Activated T-helper 9 cell treated with anti-CD3 and anti-CD28 coated beads, Interleukin-2, amount 50 U/mL, for 16 hours (primary cell): Measurements from ENCODE around the gene ARHGEF17.

Experiments used
- DNase-seq: peaks from one replicate; pipeline ENCODE4 v3.0.0-alpha.2; 2020; ENCODE audit warnings: low read depth

Gene ARHGEF17

DNA sequence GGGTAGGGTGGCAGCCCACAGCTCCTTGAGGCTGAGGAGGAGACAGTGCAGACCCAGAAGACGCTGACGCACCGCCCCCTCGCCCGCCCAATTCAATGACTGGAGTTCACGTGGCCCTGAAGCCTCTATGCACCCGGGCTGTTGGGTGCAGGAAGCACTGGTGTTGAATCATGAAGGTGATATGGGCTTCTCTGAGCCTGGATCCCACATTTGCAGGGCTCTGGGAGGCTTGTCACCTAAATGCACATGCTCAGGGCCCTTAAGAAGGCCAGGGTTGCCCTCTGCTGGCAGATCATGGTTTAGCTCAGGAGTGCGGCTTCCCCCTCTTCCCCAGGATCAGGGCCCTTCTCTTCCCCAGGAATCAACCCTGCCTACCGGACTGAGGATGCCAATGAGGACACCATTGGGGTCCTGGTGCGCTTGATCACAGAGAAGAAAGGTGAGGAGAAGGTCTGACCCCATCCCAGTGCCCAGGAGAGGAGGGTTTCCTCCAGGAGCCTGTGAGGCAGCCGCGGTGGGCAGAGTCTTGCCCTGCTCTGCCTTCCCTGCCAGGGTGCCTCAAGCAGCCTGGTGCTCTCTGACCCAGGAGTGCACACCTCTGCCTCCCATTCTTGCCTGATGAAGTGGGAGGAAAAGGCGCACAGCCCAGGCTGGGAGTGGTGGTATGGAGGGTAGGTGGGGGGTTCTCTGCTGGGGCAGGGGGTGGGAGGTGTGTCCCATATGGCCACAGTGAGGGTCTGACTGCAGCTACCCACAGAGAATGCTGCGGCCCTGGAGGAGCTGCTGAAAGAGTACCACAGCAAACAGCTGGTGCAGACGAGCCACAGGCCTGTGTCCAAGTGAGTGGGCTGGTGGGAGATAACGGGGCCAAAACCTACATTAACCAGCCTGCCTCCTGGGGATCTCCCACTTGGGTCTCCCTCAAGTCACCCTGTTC is 85.7 kb downstream of the ARHGEF17 start:
- DNase-seq, result peak; percentile 34

DNA sequence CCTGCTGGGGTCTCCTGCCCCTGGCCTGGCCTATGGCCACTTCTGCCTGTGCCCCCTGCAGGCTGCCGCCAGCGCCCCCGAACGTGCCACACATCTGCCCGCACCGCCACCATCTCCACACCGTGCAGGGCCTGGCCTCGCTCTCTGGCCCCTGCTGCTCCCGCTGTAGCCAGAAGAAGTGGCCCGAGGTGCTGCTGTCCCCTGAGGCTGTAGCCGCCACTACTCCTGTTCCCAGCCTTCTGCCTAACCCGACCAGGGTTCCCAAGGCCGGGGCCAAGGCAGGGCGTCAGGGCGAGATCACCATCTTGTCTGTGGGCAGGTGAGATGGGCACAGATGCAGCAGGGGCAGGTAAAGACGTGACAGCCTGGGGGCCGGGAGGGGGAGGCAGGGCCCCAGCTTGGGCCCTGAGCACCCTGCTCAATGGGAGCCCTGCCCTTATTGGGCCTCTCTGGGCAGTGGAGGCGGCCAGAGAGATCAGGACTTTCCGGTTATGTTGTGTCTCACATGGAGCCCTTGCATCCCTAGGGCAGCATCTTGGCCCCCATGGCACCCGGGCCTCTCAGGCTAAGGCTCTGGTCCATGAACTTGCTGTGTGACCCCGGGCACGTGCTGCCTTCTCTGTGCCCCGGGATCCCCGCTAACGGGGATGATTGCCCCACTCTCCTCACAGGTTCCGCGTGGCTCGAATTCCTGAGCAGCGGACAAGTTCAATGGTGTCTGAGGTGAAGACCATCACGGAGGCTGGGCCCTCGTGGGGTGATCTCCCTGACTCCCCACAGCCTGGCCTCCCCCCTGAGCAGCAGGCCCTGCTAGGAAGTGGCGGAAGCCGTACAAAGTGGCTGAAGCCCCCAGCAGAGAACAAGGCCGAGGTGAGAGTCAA is 86.6 kb downstream of the ARHGEF17 start:
- DNase-seq, result no peak

DNA sequence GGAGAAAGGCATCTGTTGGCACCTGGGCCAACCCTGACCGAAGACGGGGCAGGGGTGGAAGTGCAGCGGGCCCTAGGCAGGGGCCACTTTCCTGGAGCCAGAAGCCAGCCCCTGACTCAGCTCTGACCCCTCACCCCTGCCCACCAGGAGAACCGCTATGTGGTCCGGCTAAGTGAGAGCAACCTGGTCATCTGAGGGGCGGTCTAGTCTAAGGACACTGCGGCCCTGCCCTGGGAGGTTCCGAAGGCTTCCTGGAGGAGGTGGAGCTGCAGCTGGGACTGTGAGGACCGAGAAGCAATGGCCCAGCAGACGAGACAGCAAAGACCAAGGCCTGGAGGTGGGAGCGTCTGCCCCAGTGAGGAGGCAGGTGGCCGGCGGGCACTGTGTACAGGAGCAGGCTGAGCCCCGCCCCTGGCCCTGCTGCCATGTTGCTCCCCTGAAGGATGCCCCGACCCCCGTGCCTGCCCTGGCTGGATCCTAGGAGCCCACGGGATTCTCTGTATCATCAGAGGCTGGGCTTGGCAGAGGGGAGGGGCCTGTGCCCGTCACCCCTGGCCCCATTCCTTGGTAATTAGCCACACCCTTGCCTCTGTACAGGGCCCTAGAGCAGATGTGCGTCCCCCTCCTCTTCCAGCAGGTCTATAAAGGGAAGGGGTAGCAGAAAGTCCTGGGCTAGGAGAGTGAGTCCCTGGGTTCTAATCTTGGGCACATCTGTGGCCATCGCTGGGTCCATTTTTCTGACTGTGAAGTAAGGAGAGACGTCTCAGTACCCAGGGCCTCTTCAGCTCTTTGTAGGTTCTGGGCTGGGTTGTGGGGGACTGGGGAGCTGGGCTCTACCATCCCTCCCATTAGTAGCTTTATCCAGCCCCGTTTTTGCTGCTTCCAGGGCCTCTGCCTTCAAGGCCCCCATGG is 87.5 kb downstream of the ARHGEF17 start:
- no peak for DNase-seq

DNA sequence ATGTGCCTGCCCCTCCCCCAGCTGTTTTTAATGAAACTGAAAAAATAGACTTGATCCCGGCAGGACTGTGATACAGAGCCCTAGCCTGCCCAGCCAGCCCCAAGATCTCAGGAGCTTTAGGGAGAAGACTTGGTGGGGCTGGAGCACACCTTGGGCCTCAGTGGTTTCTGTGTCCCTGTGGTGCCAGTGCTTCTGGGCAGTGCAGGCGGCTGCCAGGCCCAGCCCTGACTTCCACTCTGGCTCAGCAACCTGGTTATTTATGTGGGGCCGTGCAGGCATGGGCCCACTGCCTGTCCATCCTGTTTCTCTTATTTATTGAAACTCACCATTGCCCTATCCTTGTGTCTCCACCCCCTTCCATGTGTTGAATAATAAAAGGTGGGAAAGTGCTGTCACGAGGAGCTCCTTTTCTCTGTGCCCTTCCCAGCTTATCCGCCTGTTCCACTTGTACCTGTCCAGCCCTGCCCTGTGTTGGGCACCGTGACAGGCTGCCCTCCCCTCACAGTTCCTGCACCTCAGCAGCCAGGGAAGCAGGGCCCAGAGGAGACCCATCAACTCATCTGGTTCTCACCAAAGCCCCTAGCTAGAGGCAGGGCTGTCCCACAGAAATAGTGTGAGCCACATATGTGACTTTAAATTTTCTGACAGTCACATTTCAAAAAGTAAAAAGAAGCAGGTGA is 88.3 kb downstream of the ARHGEF17 start:
- DNase-seq, result no peak

DNA sequence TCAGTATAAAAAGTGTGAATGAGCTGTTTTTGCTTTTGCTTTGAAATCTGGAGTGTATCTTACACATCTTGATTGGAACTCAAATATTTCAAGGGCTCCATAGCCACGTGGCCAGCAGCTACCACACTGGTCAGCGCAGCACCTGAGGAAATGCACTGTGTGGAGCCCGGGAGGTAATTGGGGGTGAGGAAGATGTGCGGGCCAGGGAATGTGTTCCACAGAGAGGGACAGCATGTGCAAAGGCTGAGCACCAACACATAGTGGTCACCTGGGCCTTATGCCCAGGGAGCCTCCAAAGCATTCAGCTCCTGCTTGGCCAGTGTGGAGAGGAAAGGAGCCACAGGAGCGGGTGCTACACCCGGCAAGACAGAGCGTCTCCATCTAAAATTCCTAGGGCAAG is 88.9 kb downstream of the ARHGEF17 start:
- DNase-seq, result no peak

DNA sequence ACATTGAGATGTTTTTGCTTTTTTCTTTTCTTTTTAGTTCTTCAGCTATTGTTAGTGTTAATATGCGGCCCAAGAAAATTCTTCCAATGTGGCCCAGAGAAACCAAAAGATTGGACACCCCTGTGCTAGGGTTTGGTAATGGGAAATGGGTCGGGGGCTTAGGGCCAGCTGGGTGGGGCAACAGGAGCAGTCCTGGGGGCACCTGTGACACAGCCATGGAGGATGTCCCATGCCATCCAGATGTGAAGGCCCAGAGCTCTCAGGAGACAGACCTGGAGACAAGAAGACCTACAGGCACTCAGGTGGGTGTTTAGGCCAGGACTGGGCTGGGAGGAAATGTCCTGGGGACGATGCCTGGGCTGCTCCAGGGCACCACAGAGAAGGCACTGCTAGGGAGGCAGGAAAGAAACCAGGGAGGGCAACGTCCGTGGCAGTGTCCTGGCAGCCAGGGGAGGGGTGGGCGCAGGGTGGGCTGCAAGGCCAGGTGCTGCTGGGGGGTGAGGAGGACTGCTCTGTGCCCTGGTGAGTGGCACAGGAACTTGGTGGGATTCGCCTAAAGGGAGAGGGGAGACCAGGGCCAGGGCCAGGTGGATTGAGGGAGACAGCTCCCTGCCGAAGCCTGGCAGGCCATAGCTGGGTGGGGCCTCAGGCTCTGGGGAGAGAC is 89.5 kb downstream of the ARHGEF17 start:
- DNase-seq, result no peak

DNA sequence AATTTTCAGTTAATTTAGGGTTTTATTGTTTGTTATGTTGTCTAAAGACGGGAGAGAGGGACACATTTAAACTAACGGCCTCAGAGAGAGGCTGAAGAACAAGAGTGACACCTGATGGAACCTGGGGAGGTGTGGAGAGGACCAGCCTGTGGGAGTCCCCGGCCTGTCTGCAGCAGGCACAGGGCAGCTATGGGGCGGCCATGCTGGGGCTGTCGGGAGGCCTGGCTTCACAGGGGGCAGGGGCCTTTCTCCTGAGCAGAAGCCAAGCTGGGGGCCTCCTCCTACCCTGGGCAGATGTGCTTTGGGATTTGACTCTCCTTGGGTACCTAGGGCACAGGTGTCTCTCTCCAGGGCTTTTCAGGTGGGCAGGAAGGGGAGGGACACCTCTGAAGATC is 90.1 kb downstream of the ARHGEF17 start:
- DNase-seq, result no peak

DNA sequence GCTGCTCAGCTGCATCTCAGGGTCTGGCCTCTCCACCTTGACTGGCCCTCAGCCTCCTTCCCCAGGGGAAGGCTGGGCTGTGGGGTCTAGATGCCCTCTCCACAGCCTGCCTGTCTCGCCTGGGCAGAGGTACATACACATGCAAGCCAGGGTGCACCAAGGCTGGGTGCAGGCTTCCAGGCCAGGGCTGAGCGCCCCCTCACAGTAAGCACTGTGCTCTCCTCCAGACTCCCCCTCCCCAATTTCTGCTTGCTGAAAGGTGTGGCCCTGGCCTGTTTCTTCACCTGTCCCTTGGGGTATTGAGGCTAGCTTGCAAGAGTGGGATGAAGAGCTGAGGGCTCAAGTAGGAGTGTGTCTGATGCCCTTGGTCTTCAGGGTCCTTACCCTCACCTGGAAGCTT is 90.6 kb downstream of the ARHGEF17 start:
- DNase-seq, result no peak

DNA sequence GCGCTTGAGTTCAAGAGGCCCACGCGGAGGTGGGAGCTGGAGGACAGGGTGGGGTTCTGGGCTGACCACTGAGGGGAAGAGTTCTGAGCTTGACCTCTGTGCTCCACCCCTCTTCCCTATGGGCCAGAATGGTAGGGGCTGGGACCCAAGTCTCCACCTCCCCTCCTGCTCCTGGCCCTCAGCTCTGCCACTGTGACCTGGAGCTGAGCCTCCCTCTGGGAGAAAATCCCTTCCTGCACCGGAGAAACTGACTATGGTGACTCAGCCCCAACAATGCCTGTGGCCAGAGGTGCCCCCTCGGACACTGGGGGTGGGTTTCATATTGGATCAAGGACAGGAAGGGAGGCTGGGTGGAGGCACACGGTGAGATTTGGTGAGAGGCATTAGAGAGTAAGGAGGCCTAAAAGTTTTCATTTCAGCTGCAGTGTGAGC is 91.1 kb downstream of the ARHGEF17 start:
- no peak for DNase-seq

DNA sequence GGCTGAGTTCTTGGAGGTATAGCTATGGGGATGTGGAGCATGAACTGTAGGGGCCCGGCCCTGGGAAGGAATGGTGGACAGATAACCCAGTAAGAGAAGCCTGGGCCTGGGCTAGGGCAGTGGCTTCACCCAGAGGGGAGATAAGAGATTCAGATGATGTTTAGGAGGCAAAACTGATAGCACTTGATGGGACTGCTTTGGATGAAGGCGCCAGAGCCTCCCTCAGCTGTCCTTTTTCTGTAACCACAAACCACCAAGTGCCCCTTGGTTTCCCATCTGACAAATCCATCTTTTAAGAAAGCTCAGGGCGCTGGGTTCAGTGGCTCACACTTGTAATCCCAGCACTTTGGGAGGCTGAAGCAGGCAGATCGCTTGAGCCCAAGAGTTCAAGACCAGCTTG is 91.6 kb downstream of the ARHGEF17 start:
- DNase-seq, result no peak

DNA sequence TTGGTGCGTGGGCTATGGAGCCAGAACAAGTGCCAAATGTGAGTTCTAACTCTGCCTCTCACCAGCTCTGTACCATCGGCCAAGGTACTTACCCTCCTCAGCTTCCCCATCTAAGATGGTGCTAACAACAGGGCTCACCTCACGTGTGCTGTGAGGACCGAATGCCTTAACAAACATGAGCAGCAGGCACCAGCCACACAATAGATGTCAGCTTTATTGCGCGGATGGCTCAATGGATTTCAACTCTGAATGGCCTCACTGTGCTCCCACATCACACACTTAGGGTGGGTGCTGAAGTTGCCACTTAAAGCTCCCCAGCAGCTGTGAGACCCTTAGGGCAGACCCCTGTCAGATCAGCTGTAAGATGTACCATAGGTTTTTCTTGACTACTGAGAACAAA is 92.2 kb downstream of the ARHGEF17 start:
- DNase-seq, result no peak

DNA sequence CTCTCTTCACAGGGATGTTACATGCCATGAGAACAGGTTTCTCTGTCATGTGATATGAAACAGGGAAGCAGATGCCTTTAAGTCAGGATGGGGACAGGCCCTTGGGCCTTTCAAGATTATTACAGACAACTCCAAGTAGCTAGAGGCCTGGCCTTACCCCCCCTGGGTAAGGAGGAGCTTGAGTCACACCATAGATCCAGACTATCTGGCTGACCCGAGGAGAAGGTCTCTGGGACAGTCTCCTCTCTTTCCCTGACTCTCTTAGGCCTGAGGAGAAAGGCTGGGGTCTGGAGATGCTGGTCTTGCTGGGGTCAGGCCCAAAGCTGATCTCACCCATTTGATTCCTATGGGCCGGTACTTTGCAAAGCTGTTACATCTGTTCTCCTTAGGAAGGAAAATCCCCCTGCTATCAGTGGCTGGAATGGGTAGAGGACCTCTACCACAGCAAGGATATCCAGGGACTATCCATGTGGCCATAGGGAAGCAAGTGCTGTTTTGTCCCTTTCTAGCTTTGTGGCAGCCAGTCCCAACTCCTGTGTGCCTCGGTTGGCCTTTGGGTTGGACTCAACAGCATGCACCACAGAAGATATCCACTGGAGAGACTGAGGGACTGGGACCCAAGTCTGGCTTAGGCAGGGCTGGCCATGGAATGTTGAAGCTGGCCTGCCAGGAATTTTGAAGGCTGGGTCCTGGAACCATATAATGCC is 93.3 kb downstream of the ARHGEF17 start:
- DNase-seq, result no peak

DNA sequence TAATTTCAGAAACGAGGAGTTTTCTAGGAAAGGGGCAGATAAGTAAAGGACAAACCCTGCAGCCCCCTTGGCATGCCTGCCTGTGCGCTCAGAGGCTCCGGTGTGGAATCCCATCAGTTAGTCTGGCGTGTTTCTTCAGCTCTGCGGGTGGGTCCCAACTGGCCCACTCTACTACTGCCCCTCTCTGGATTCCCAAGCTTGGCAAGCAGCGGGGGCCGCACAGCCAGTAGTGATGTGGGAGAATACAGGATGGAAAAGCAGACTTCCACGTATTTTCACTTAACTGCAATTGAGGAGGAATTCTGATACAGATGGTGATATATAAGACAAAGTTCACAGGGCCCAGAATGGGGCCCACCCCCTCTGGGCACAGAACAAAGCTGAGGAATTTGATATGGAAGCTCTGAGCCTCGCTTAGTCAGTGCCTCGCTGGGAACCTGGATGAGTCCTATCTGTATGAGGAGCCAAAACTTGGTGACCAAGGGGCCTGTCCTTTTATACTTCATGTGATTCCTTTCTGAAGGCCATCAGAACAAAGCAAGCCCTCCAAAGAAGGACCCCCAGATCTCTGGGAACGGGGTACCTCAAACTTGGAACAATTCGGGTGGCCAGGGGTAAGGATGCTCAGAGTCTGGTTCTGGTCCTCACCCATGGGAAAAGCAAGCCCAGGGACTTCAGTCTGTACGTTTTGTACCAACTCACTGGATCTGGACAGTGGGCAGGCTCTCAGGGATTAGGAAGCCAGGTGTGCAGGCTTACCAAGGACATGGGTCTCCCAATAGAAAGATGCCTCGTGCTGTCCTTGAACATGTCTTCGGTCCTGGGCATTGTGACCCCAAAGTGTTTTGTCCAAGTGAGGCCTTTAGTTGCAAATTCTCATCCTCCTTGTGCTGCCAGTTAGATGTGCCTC is 94.1 kb downstream of the ARHGEF17 start:
- no peak for DNase-seq

DNA sequence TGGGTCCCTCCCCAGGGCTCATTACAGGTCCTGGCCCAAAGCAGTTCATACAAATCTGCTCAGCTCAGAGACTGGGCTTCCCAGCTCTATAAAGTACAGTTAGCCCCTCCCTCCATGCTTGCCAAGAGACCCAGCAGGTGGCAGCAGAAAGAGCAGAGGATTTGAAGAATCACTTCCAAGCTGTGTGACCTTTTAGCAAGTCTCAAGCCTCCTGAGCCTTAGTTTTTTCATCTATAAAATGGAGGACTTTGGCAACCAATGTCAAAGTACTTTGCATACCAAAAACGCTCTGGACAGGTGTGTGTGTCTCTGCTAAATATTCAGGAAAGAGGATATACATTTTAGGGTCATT is 94.7 kb downstream of the ARHGEF17 start:
- DNase-seq, result no peak

DNA sequence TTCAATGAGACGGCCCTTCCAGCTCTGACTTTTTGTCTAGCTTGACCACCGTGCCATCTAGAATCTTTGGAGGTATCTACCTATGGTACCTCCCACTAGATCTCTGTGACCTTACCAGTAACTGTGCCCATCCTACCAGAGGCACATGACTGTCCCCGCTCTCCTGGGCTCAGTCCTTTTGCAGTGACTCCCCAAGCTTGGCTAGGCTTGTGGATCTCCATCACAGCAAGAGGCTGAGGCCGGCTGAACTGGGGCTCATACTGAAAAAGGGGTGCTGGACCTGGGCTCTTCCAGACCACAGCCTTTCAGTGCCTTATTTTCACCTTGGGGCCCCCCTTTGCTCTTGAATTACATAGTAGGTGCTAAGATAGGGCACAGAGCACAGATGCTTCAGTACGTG is 95.5 kb downstream of the ARHGEF17 start:
- no peak for DNase-seq

DNA sequence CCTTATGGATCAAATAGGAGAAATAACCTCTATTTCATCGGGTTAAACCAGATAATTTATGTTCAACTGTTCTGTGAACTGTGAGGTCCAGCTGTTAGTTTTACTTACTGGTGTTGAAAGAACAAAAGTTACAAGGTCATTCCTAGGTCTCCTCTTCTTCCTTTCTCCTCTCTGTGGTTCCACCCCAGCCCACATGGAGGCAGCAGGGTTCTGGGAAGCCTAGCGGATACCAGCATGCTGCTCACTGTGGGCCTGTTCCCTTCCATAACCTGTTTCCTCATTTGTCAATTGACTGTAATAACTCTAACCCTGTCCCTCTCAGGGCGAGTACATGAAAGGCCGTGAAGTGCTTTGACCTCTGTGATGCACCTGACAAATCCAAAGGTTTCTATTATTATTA is 96.0 kb downstream of the ARHGEF17 start:
- DNase-seq, result no peak

DNA sequence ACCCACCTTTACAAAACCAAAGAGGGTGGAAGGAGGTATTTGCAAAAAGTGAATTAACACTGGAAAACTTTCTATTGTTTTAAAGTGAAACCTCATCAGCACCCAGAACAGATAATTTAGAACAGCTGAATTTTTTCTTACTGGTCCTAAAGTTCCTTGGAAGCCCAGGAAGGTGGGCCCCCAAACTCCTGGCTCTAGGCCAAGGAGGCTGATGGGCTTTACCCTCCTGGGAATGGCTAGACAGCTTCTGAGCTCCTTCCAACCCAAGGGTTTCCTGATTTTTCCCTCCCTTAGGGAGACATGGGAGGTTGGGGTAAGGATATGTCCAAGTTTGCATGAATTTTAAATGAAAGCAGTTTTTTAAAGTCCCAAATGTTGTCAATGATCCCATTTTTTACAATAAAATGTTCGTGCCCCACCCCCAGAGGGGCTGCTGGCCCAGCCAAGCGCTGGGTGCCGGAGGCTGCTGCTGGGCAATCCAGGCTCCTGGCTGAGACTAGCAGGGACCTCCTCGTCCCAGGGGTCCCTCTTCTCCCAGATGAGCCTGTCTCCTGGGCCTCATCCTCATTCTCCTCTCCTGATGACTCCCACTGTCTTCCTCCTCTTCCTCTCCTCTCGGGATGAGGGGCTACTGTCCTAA is 96.5 kb downstream of the ARHGEF17 start:
- DNase-seq, result no peak

DNA sequence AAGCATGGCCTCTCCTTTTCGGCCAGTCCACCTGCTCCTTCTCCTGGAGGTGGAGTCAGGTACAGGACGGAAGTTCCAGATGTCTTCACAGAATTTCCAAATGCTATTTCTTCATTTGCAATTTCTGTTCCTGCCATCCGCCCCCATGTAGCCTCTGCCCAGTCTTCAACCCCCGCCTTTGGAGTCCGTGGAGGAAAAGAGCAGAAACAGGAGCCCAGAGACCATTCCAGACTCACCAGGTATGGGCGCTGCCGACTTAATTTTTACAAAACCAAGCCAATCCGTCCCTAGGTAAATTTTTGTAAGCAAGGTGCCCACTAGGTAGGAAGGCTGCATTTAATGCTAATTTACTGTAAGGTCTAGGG is 97.1 kb downstream of the ARHGEF17 start:
- DNase-seq, result no peak

DNA sequence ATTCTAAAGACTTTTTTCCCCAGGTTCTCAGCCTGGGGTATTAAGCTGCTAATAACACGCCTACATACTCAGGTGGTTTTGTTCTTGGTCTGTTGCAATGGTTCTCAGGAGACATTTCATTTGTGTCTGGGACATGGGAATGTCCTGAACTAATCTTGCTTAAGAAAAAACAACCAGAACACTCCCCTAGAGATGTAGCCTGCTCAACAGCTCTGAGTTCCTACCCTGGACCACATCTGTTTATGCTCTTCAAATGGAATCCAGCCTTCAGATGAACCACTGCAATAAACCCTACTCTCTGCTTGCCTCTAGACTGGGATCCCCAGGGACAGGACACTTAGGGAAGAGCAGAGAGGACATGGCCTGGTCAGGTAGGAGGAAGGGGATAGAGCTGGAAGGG is 98.1 kb downstream of the ARHGEF17 start:
- DNase-seq, result no peak
